Measurements from ENCODE around the gene PLXNA4.

- no peak for TF ChIP-seq CTCF (IDR thresholded peaks at IDR 0.05)
- no peak for TF ChIP-seq POLR2AphosphoS5 (IDR thresholded peaks at IDR 0.05)
- no peak for TF ChIP-seq POLR2A (IDR thresholded peaks at IDR 0.05)
Observed at GRCh38 chr7:132192809-132193208, 383.5 kb downstream of the PLXNA4 start.

Measured in prostate gland (tissue), 2 donors.